DMS79 (cell line): Measurements from ENCODE around the gene MYCN.

Experiments
- DNase-seq: peaks from one replicate; lab custom pipeline; 2025; lab: John Stamatoyannopoulos, UW

The MYCN gene

DNA sequence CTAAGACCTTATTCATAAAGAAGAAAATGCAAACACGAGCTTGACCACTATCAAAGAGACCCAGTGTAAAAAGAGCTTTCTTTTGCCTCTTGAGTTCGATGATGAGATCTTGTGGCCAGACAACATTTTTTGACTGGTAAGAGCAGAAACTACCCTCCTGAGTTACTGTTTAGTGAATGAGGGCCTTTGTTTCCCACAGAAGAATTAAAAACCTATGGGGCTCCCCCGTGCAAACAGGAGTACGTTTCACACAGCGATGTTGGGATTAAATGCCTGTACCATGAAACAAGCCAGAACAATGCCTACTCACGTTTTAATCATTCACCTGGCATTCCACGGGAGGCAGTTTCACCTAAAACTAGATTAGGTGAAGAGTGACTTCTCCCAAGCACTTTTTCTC, 36.0 kb downstream of the MYCN start:
- no peak for DNase-seq

DNA sequence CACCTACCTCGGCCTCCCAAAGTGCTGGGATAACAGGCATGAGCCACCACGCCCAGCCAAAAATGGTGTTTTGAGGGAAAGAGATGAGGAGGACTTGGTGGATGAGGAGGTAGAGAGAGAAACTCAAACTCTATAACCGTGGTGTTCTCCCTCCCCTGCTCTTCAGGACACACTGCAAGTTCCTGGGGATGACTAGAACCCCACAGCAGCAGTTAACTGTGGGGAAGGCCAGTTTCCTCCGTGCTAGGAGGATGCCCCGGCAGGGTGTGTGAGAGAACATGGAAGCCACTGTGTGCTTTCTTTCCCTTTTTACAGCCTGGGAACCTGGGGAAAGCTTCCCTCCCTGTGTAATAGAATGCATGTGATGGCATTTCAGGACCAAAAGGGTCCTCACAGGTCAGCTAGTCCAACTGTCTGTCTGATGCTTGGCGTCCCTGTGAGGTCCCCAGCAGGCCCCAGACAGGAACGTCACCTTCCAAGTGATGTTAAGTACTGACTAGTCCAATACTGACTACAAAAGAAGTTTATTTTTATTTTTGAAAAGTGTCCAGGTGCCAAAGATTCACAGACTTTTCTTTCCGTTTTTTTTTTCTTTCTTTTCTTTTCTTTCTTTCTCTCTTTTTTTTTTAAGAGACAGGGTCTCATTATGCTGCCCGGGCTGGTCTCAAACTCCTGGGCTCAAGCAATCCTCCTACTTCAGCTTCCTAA, 38.9 kb downstream of the MYCN start:
- DNase-seq, result no peak

DNA sequence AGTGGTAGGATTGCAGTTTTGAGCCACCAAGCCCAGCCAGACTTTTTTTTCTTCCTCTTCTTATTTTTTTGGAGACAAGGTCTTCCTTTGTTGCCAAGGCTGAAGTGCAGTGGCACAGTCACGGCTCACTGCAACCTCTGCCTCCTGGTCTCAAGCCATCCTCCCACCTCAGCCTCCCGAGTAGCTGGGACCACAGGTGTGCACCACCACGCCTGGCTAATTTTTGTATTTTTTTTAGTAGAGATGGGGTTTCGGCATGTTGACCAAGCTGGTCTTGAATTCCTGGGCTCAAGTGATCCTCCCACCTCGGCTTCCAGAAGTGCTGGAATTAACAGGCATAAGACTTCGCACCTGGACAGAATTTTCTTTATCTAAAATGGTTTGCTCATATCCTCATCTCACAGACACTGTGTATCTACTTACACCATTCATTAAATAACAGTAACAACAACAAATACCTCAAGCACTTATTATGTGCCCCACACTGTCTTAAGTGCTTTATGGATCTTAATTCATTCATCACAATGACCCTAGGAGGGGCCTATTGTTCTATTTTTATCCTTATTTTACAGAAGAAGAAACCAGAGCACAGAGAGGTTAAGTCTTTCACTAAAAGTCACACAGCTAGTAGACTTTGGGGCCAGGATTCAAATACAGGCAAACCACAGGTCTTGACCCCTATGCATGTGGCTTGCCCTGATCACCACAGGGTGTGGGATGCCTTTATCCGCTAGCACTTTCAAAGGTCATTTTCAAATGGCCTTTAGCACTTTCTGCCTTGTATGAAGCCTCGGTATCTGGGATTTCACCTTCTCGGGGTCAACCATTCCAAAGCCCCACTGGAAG, 39.6 kb downstream of the MYCN start:
- DNase-seq, result no peak

DNA sequence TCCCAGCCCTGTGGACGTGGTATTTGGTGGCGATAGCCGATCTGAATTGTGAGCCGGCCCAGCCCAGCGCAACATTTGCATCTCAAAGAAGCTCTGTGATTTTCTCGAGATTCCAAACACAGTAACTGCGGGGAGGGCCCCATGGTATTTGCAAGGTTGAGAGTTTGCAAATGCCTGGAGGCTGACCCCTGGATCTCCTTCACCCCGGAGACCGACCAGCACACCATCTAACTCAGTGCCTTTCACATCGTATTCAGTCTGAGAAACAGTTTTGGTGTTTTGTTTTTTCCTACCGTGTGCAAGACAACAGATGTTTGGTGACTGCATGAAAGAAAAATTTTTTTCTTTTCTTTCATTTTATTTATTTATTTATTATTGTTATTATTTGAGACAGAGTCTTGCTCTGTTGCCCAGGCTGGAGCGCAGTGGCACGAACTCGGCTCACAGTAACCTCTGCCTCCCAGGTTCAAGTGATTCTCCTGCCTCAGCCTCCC, 40.3 kb downstream of the MYCN start:
- DNase-seq, result no peak

DNA sequence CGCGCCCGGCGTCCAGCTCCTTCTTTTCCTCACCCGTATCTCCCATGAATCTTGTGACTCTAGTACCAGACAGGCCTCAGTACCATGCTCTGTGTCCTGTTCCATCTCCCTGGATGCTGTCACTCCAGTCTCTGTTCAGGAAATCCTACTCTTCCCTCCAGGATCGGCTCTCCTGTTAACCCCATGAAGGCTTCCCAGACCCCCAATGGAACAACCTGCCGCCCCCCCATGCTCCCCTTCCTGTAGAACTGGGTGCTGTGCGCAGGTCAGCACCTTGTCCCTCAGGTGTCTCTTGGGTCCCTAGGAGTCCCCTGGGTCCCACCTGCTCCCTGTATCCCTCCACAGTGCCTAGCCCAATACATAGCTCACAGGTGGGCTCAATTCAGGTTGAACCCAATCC, 41.3 kb downstream of the MYCN start:
- no peak for DNase-seq

DNA sequence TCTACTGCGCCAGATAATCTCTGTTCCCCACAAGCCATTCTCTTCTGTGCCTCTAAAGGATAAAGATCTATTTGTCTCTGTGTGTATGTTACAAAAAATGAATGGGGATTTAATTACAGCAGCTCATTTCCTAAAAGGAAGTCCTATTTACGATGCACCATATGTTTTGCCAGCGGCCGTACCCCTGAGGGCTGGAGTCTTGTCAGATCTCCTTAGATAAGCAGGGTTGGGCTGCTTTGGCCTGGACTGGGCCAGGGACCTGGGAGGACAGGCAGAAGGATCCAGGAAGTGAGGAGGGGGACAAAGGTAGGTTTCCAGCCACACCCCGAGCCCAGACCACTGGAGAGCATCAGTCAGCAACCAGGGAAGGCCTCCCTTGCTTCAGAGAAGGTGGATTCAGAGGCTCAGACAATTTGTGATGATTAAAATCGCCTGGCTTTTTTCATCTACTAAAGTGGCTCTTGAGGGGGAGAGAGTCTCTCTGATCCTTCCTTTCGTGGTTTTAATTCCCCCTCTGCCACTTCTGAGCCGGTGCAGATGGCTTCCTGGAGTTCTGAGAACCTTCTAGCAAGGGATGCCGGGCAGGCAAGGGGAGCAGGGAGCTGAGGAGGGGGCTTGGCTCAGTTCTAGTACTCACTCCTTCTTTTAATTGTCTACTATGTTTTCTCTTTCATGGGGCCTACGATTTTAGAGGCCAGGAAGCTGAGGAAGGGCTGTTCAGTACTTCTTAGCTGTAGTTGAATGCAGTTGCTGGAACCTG, 42.1 kb downstream of the MYCN start:
- DNase-seq, result peak; percentile 55

DNA sequence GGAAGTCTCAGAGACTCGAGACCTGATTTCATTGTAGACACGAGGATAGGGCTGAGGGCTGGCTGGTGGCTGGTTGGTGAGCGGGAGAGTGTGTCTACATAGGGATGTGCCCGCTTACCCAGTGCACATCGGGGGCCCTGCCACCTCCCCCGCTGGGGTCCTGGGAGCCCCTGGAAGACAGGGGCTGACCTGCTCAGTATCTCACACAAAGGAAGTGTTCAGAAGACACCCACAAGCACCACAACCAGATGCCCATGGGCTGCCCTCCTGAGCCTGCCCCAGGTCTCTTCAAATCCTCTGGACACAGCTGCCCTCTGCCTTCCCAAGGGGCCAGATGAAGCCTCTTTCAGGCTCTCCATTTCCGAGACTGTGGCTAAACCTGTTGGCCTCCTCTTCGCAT, 43.1 kb downstream of the MYCN start:
- no peak for DNase-seq

DNA sequence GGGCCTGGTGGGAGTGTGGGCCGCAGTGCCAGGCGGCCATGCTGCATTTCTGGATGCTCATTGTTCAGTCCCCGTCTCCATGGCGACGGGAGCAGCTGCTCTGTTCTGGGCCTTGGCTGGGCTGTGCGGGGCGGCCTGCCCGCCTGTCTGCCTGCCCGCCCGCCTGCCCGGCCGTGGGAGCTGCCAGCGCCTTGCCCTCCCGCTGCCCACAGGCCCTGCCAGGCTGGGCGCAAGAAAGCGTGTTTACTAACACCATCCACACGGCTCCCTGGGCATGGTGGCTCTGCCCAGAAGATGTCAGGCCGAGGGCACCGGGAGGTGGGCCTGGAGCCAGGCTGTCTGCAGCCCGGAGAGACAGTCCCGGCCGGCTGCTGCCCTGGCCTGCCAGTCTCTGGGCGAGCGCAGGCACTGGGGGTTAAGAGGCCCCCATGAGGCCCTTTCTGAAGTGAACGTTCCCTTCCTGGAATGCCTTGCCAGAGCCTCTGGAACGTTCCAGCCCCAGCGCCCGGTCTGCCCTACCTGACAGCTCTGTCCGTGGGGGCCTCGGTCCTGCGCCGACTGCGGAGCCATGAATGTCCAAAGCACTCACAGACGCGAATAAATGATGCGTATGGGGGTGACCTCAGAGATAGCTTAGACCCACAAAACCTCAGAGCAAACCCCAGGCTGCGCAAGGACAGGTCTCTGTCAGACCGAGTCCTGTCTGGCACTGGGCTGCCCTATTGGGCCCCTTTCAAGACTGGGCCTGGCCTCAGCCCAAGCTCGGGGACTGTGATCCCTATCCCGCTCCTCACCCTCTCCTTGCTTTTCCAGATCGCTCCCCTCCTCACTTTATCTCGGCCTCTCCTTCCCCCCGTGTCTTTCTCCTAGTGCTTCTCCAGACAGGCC, 44.3 kb downstream of the MYCN start:
- no peak for DNase-seq

DNA sequence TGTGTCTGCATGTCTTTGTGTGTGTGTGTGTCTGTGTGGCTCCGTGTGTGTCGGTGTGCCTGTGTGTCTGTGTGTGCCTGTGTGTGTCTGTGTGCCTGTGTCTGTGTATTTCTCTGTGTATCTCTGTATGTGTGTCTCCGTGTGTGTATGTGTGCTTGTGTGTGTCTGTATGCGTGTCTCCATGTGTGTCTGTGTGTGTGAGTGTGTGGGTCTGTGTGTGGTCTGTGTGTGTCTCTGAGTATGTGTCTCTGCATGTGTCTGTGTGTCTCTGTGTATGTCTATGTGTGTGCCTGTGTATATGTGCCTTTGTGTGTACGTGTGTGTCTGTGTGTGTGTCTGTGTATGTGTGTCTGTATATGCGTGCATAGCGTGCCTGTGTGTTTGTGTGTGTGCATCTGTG, 45.2 kb downstream of the MYCN start:
- no peak for DNase-seq

DNA sequence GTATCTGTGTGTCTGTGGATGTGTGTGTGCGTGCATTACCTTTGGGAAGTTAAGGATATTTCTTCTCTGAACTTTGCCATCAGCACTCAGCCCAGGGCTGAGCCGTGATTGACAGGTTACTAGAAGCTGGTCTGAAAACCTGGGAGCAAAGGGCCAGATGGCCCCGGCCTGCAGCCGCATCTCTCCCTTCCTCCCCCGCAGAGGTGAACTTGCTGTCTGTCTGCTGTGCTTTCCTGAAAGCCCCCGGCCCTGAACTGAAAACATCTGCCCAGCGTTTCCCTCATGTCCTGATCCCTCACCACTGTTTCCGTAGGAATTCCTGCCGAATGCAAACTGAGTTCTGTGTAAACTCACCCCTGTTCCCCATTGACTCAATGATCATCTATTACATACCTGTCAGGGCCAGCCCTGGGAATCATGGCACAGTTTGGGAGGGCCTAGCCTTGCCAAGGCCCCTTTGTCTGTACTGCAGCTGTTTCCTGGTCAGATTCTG, 45.8 kb downstream of the MYCN start:
- no peak for DNase-seq

DNA sequence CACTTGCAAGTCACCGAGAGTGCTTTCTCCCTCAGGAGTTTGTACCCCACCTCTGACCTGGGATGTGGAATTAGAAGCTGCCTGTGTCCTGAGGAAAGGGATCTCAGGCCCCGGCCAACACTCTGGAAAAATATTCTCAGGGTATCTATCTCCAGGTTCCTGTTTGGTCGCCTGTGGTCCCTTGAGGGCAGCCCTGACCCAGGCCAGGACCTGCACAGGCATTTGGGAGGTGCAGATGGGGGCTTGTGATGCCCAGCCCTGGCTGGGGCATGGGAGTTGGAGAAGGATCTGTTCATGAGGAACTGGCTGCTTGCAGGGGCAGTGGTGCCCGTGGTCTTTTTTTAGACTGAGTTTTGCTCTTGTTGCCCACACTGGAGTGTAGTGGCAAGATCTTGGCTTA, 46.3 kb downstream of the MYCN start:
- DNase-seq, result no peak

DNA sequence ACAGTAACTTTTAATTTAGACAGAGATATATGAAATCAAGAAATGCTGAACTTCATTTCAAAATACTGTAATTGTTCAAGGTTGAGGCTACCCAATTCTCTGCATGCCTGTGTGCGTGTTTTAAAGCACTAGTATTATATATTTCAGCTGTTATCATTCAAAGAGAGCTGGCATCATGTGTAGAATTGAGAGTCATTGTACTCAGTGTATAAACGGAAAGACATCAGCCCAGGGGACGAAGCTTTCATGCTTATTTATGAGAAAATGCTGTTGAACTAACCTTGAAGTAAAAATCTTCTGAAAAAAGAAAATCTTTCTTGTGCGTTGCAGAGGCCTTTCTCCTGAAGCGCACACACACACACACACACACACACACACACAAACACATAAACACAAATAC, 48.4 kb downstream of the MYCN start:
- DNase-seq, result no peak

DNA sequence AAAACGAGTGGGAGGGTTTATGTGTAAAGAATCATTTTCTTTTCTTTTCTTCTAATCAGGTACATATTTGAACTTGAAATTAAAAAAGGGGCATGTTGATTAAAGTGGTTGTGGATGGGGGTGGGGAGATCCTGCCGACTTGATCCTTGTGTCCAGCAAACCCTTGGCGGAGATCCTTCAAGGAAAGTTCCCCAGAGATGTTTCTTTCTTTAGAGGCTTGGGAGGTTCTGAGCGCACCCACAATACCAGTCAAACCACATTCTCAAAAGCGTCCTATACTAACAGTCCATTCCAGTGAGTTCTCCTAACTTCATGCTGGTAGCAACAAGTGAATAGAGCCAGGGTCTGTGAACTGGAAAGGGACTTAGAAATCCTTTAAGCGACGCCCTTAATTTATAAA, 49.2 kb downstream of the MYCN start:
- DNase-seq, result no peak

DNA sequence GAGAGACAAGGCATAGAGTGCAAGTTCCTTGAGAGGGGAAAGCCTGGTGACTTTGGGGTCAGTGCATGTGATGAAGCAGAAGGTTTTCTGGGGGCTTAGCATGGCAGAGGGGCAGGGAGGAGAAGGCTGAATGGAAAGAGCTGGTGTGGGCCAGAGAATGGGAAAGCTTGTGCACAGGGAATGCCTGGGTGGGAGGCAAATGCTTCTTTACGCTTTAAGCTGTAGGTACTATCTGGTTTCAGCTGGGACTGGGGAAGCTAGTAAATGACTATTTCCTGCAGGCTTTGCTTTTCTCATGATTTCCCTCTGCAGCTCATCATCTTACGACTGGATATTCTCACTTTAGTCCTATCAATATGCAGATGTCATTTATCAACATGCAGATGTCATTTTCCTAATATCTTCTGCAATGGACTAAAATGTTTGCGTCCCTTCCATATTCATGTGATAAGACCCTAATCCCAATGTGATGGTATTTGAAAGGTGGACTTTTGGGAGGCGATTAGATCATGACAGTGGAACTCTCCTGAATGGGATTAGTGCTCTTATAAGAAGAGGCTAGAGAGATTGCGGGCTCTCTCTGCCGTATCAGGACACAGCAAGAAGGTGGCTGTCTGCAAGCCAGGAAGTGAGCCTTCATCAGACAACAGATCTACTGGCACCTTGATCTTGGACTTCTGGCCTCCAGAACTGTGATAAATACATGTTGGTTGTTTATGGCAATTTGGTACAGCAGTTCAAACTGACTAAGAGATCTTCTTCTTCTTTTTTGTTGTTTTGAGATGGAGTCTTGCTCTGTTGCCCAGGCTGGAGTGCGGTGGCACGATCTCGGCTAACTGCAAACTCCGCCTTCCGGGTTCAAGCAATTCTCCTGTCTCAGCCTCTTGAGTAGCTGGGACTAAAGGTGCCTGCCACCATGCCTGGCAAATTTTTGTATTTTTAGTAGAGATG, 50.1 kb downstream of the MYCN start:
- no peak for DNase-seq

DNA sequence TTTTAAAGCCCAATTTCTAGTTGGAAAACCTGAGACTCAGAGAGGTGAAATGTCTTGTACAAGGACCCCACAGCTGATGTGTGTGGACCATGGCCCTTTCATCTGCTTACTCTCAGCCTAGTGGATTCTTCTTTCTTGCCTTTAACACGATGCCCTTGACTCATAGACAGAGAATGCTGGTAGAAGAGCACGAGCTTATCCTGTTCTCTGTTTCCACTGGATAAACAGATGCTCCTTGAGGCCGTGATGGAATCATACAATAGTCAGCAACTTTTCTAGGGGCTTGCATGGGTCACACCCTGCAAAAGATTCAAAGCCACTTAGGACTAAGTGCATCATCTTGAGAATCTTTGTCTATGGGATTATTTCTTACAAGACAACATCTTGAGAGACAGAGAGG, 50.9 kb downstream of the MYCN start:
- no peak for DNase-seq

DNA sequence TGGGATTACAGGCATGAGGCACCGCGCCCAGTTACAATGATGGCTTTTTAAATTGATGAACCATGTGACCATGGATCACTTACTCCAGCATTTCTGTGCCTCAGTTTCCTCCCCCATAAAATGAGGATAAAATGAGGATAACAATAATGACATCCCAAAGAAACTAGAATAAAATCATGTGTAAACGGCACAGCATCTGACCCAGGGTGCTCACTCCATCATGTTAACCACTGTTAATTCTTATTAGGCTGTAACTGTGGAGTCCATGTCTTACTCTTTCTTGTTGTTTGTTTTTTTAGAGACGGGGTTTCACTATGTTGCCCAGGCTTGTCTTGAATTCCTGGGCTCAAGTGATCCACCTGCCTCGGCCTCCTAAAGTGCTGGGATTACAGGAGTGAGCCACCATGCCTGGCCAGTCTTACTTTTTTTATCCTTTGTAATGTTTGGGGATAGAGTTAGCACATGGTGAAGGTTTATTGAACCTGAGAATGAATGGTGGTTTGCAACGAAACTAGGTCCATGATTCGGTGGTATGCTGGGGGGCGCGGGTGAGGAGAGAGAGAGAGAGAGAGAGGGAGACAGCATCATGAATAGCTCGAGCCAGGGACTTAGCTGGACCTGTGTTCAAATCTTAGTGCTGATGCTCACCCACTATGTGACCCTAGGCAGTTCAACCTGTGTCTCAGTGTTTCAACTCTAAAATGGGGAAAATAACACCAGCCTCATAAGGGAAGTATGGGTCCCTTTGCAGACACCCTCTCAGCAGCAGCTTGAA, 52.3 kb downstream of the MYCN start:
- no peak for DNase-seq

DNA sequence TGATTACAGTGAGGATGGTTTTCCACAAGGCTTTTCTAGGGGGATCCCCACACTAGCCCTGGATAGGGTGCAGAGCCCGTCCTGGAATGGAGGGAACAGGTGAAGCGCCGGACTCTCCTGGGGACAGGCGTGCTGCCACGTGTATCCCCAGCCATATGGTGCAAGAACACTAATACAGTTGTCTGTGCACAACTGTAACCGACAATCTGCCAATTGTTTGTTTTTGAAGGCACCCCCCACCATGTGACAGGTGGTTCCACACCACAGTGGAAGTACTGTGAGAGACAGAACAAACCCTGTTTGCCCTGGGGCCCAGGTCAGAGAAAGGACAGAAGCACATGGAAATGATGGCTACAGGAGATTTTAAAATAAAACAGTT, 52.9 kb downstream of the MYCN start:
- DNase-seq, result no peak

DNA sequence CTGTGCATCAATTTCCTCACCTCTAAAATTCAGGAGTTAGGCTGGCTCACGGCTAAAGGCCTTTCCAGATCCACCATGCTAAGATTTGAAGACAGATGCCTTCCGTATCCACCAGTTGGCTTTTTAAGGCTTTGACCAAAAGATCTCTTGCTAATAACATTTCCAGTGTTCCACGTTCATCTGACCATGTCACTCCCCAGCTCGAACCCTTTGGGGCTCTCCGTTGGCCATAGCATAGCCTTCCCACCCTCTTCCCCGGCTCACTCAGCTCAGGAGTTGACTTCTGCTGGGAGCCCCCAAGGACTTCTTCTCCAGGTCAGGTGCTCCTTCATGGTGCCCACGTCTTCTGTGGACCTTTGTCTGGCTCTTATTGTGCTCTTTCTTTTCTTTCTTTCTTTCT, 53.3 kb downstream of the MYCN start:
- no peak for DNase-seq

DNA sequence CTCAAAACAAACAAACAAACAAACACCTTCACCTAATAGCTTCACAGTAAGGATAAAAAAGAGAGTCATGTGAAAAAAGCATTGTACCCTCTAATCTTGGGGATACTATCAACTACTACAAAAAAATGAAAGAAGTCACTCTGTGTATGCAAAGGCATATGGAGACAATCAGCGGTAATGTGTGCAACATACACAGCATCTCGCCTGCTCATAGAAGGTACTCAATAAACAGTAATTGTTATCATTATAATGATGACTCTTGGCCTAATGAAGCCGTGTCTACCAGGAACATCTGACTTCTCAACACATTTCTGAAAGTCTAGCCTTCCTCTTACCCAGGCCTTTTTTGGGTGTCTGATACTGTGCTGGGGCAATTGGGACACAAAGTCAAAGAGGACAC, 55.3 kb downstream of the MYCN start:
- DNase-seq, result no peak
